GM19238 (cell line): ENCODE measurements around the gene KCND3.

Experiments
- DNase-seq: peaks from one replicate; pipeline ENCODE4 v3.0.0; 2011; ENCODE audit warnings: low spot score; ENCODE audit not compliant: insufficient read length

The KCND3 gene

DNA sequence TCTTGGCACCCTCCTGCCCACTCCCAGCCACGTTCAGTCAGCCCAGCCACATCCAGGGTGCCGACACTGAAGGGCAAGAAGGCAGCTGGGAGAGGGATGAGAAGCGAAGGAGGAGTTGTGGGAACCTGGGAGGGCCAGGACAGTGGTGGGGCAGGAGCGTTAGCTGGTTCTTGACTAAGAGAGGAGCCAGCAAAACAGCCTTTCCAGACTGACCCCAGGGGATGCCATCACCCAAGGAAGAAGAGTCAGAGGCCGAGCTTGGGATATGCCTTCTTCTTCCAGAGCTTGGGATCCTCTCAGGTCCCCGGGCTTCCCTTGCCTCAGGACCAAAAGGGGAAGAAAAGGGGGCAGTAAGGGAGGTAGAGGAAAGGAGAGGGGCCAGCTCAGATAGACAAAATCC is 257.5 kb downstream of the KCND3 start:
- no peak for DNase-seq

DNA sequence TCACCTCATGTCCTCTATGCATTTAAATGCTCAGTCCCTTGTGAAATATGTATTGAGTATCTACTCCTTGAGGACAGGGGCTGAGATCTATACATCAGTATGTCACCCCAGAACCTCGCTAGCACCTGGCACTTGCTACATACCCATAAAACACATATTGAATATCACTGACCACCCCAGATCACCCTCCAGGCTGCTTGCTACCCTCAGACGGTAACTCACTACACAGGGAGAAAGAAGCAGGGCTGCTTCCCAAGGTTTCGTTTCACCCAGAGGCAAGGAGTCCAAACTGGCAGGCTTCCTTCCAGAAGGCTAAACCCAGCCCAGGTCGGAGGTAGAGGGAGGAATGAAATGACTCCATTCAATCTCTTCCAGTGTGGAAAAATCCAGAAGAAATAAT is 258.8 kb downstream of the KCND3 start:
- DNase-seq = no peak

DNA sequence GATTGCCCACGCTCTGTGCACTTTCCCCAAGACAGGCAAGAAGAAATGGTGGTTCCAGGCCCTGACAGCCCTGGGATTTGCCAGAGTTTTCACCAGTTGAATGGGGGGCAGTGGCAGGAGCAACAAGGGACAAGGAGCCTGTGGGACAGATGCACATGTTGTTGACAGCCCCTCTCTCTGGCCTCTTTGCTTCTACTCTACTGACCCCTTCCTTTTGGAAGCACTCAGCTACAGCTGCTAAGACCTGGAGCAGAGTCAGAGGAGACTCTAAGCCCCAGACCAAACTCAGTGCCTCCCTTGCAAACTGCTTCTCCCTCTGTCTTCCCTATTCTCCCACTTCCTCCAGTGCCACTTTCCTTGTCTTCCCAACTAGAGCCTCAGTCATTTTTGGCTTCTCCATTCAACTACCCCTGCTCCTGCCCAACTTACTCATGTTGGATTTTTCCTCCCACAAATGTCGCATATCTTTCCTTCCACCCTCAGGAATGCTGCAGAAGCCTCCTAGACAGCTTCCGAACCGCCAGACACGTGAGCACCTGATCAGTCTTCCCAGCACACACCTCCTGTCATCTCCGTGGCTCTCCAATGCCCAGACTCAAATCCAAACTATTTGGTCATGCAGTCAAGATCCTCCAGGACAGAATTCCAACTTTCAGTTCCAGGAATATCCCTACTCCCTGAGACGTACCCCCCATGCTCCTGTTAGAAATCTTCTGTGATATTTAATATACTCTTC is 259.4 kb downstream of the KCND3 start:
- DNase-seq = no peak

DNA sequence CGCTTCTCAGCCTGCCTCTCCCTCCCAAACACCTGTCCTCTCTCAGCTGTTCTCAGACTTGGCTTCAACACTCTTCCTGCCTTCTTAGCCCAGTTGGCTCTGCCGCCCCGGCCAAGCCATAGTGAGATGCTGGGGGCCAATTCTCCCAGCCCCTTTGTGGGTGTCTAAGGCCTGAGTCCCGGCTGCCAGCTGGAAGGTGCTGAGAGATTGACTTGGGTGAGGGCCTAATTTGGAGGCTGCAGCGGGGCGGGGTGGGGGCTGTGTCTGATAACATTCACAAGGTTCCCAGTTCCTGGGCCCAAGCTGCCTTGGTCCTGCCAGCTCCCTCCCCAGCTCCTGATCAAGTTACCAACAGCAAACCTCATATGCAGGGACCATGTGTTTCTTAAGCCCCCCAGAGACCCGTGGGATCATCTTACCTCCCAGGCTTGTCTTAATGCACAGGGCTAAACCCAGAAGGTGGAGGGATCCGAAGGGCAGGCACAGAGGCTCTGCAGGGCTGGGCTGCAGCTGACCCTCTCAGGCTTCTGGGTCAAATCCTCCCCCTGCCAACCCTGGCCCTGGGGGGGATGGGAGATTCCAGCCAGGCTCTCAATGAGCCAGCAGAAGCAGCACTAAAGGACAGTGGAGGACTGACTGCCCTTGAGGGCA is 260.1 kb downstream of the KCND3 start:
- DNase-seq = no peak

DNA sequence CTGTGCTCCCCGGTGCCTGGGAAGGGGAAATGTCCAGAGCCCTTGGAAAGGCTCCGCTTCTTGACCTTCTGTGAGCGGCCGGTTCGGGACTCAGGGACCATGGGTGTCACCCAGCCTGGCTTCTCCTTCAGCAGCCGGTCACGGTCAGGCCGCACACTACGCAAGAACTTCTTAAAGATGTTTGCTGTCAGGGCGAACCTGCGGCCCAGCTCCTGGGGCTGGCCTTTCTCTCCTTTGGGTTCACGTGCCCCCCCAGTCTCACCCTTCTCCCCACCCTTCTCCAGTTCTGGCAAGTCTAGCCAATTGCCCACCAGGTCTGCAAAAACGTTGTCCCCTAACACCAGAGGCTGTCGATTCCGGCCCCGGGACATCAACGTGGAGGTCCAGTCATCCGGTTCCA is 262.4 kb downstream of the KCND3 start:
- no peak for DNase-seq

DNA sequence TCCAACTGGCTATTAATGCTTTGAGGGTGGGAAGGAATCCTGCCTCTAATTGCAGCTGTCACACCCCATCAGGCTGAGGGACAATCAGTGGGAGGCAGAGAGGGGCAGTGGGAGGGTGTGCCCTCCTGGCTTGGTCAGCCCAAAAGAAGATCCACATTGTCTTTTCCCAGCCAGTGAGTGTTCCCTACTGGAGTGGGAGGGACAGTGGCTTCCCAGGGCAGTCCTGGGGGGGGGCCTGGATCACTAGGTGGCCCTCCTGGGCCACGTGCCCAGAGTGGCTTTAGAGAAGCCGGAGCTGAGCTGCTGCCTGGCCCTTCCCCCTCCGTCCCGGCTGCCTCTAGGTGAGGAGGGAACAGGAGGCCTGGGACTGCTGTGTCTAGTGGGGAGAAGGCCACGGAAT is 264.3 kb downstream of the KCND3 start:
- DNase-seq = no peak

DNA sequence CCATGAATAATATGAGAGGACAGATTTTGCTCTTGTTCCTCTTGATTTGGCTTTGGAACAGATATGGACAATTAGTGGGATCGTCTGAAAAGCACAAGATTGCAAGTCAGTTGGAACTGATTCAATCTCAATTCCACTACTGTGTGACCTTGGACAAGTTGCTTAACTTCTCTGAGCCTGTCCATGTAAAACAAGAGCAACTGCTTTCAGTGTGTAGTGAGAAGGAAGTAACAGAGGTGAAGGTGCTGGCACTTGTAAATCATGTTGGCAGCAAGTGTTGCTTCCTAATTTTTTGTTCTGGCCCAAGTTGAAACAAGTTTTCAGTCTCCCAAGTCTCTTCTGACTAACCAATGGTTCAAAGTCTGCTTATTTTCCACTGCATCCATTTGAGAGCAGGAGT is 265.6 kb downstream of the KCND3 start:
- no peak for DNase-seq

DNA sequence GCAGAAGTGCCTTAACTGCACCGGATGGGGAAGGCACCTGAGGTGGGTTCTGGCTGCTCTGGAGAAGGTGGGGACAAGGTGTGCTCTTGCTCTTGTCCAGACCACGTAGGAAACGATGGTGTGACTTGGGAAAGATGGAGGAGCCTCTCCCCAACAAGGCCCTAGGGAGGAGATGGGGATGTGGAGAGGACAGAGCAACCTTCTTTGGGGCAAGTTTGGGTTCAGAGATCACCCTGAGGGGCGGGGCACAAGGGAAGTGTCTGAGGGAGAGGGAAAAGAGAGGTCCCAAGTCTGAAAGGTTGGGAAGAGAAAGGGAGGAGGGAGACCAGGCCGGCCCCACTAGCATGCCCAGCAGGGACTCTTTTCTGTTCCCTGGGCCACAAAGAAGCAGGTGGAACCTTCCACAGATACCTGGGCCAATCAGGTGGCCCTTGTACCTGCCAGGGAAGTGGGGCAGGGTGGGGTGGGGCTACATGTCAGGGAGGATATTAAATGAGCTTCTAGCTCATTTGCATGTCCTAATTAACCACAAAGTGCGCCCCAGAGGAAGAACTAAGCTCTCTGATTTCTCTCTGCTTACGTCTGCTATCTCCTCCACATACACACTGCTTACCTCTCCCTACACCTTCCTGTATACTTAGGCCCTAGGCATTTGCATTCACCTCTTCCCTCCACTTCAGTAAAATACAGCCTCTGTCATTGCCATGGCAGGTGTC is 266.2 kb downstream of the KCND3 start:
- DNase-seq = no peak

DNA sequence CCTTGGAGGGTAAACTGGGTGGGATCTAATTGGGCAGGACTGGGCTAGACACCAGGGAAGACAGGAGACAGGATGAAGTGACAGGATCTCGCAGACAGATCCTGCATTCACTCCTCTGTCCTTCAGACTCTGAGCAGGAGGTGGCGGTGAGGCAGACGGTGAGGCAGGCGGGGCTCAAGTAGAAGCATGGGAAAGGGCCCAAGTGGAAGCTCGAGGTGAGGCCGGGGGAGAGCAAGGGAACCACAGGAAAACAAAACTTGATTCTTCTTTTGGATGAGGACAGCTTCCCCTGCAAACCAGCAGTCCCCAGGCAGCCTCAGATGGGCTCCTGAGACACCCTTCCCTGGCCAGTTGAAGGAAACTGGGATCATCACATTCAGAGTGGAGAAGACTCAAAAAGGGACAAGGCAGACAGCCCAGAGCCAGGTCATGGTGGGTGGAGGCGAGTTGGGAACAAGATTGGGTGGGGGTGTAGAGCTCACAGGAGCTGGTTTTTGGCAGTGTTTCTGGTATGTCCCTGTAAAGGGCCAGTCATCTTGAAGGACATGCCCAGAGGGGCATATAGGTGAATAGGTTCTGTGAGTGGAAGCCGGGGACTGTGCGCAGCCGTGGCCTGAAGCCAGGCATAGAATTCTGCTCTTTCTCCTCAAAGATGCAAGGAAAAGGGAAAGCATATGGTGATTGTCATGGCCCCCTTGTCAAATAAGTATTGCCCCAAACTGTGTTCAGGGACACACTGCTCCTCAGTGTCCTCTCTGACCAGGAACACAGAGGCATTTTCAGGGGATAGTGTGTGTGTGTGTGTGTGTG is 268.3 kb downstream of the KCND3 start:
- no peak for DNase-seq
